GM18868 (cell line): ENCODE data around the gene GRB2.
A peak's percentile ranks its signal among the peaks of the same experiment; 100 is the strongest.
"Not testable (repeated sequence)": the region's sequence is repeated elsewhere in the genome, so short reads cannot be mapped to it uniquely, and the experiment has no call there.

ENCODE experiments used
- ATAC-seq: cut with Tn5 transposase; IDR thresholded peaks from one replicate; pipeline ENCODE4 v1.9.1; 2021; ENCODE audit warnings: mild to moderate bottlenecking, moderate library complexity; ENCODE audit not compliant: unreplicated experiment

GRB2 gene

DNA sequence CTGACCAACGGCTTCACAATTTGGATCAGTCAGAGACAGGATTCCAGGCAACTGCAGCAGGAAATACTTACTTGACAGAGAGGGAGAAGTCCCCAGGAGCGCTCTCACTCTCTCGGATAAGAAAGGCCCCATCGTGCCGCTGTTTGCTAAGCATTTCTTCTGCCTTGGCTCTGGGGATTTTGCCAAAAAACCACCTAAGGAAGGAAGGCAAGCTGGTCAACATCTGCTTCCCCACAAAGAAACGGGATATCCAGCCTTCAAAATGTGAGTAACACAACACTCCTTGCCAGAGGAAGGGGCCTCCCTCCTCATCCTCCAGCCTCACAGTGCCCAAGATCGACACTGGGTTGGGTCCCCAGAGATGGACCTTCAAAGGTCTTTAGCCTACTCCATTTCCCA, 79.7 kb downstream of the GRB2 start:
- ATAC-seq: no peak

DNA sequence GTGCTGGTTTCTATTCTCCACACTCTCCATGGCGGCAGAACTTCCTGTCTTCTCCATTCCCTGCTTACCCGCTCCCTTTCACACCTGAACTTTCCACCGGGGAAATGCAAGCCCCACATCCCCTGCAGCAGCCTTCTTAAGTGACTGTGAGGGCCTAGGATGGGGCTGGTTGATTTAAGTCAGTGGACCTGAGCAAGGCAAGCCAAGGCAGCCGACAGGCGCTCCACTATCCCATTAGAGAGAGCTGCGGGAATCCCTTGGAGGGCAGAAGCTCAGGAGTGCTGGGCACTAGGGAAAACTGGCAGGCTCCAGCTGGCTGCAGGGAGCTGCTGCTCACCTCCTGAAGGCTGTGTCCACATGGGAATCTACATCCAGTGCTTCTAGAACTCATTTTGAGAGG, 80.1 kb downstream of the GRB2 start:
- ATAC-seq: no peak

DNA sequence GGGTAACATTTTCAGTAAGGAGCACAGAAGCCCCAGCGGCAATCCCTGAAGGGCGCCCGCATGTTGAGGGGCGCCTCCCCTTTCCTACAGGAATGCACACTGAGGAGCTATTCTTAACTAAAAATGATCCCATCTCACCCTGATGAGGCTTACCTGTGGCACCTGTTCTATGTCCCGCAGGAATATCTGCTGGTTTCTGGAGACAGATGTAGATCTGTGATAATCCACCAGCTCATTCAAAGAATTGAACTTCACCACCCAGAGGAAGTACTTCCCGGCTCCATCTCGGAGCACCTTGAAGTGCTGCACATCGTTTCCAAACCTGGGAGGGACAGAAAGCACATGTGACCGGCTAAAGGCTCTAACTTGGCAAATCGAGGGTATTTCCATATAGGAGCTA, 84.0 kb downstream of the GRB2 start:
- ATAC-seq: no peak

GRCh38 chr17:75319904-75320691, 85.4 kb downstream of the GRB2 start:
- ATAC-seq: peak; percentile 60

- ATAC-seq: no peak
Observed at GRCh38 chr17:75318615-75319222, 86.8 kb downstream of the GRB2 start.

- ATAC-seq: no peak
Observed at GRCh38 chr17:75318211-75318610, 87.3 kb downstream of the GRB2 start.

GRCh38 chr17:75317671-75318070, 87.8 kb downstream of the GRB2 start:
- no peak for ATAC-seq

DNA sequence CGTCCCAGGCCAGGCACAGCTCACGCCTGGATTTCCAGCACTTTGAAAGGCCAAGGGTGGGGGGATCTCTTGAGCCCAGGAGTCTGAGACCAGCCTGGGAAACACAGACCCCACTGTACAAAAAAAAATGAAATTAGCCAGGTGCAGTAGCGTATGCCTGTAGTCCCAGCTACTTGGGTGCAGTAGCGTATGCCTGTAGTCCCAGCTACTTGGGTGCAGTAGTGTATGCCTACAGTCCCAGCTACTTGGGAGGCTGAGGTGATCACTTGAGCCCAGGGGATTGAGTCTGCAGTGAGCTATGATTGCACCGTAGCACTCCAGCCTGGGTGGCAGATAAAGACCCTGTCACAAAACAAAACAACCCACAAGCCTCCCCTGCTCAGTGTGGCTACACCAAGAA, 89.2 kb downstream of the GRB2 start:
- ATAC-seq: no peak

GRCh38 chr17:75315541-75316243, 89.8 kb downstream of the GRB2 start:
- ATAC-seq: no peak

DNA sequence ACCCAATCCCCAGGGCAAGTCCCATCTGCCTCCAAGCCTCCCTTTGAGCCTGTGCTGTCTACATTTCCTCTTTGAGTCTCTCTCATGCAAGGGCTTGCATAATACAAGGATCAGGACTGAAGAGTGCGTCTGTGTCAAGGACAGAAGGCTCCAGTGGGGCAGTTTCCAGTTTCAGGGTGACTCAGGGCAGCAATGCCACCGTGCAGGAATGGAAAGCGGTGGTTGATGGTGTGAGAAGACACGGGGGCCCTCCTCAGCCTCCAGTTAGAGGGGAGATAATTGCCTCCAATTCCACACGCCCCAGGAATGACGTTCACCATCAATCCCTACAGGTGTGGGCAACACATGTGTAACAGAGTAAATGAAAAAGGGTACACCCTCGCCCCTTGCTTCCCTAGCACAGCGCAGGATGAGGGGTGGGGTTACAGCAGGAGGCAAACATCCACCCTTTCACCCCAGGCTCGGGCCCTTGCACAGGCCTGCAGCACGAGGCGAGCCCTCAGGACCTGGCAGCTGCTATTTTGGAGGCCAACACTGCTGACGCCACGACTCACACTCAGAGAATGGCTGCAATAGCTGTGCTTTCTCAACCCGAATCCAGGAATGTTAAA, 91.4 kb downstream of the GRB2 start:
- no peak for ATAC-seq

DNA sequence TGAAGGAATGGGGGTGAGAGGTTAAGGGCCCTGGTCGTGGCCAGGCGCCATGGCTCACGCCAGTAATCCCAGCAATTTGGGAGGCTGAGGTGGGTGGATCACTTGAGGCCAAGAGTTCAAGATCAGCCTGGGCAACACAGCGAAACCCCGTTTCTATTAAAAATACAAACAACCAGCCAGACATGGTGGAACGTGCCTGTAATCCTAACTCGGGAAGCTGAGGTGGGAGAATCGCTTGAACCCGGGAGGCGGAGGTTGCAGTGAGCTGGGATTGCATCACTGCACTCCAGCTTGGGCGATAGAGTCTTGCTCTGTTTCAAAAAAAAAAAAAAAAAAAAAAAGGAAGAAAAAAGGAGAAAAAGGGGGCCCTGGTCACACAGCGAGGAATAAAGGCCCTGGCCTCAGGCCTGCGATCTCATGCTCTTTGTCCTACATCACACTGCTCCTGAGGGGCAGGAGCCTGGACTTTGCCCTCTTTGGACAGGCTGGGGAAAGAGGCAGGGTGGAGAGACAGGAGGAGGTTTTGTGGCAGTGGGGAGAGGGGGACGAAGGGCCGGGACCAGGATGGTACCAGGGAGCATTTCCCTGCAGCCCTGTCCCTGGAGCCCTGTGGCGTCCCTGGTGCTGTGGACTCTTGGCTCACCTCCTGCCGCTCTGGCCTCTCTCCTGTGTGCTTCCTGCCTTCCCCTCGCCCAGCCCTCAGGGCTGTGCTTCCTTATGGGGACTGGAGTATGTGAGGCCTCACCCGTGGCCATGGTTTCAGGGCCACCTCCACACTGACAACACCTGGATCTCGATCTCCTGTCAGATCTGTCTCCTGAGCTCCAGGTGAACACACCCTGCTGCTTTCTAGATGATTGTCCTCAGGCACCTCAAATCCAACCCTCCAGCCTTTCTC, 96.5 kb downstream of the GRB2 start:
- no peak for ATAC-seq

DNA sequence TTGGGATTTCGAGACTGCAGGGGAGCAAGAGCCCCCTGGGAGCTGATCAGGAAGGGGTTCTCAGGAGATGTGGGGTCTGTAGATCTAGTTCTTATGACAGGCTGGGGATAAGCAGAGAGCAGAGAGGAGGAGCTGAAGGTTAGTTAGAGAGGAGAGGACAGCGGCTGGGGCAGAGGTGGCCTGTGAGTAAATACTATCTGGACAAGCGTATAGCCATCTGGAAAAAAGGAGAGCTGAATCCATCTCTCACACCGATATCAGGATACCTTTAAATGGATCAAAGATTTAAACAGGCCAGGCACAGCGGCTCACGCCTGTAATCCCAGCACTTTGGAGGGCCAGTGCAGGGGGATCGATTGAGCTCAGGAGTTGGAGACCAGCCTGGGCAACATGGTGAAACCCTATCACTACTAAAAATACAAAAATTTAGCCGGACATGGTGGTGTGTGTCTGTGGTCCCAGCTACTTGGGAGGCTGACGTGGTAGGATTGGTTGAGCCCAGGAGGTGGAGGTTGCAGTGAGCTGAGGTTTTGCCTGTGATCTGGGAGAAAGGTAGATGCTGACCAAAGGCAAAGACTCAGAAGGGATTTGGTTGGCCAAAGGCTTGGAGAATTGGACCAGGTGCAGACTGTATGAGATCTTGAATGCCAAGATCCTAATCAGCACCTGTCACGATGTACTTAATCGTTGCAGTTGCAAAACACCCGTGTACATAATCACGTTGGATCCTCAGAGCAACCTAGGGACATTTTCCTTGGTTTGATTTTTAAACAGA, 97.3 kb downstream of the GRB2 start:
- ATAC-seq: no peak

GRCh38 chr17:75301502-75302206, 103.8 kb downstream of the GRB2 start:
- no peak for ATAC-seq

GRCh38 chr17:75301049-75301448, 104.4 kb downstream of the GRB2 start:
- no peak for ATAC-seq

GRCh38 chr17:75300280-75300679, 105.2 kb downstream of the GRB2 start:
- ATAC-seq: no peak

DNA sequence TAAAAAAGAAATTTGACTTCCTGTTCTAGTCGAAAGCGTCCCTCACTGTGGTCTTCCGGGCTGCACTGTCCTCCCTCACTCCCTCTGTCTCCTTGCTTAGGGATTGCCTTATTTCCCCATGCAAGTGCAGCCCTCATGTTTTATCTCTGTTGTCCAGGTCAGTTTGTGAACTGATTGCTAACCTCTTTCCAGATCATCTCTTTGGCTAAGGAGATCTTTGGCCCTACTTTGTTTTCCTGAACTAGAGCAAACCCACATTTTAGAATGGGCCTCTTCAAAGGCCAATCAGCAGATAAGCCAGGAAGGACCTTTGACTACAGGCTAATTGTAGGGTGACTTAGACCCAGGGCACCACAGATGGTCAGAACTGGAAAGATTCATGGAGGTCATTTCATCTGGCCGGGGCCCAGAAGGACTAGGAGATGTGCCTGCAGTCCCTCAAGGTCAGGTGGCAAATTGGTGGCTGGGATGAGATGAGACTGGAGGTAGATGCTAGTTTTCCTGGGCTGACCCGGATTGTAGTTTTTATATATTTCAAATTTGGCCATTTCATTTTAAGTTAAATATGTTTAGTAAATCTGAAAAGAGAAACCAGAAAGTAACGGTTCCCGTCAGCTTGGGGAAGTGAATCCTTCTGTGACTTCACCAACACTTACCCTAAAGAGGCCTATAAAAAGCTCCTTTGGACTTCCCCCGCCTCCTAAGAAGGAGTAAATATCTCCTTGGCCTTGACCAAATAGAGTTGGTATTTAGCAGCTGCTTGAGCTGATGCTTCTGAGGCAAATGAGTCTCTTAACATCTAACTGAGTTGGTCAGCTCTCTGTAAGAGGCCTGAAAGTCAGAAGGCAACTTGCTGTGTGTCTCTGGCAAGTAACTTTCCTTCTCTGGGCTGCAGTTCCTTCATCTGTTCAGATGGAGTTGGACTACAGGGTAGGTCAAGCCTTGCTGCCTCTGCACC, 110.0 kb downstream of the GRB2 start:
- ATAC-seq: peak; percentile 66

DNA sequence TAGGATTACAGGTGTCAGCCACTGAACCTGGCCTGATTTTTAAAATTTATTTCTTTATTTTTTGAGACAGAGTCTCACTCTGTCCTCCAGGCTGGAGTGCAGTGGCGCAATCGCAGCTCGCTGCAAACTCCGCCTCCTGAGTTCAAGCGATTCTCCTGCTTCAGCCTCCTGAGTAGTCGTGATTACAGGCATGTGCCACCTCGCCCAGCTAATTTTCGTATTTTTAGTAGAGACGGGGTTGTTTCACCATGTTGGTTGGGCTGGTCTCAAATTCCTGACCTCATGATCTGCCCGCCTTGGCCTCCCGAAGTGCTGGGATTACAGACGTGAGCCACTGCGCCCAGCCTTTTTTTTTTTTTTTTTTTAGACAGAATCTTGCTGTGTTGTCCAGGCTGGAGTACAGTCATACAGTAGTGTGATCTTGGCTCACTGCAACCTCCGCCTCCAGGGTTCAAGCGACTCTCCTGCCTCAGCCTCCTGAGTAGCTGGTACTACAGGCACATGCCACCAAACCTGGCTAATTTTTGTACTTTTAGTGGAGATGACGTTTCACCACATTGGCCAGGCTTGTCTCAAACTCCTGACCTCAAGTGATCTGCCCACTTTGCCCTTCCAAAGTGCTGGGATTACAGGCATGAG, 112.5 kb downstream of the GRB2 start:
- ATAC-seq: not testable (repeated sequence)
